ENCODE results near the gene ANKRD7.

Gene ANKRD7

GRCh38 chr7:118184565-118184940 lies 40.0 kb upstream of the ANKRD7 start:
- Histone ChIP-seq H2AFZ (ENCODE audit: low read depth, low read length) (peak overlapping the region; percentile 88), H3K36me3 (ENCODE audit: insufficient read depth, low read length) (peaks cover 44% of the 10 kb centered on the region), H4K20me1 (ENCODE audit: insufficient read depth, low read length) (peaks cover 25% of the 10 kb centered on the region; the same call in 1 of the 2 replicates), H3K27ac (ENCODE audit: low read length) (peak overlapping the region; percentile 98), H3K4me1 (ENCODE audit: insufficient read depth, low read length) (peaks cover 44% of the 10 kb centered on the region), H3K4me2 (ENCODE audit: insufficient read depth, low read length) (peak overlapping the region; percentile 76), H3K9me3 (ENCODE audit: insufficient read depth, low read length, severe bottlenecking) (no peaks in the 10 kb centered on the region), H3K9ac (ENCODE audit: low read depth, low read length) (peak overlapping the region; percentile 87), H3K4me3 (ENCODE audit: low read depth in 1 of 2, low read length in 2 of 2) (peak overlapping the region; percentile 52 to 73), H3K27me3 (ENCODE audit: insufficient read depth, low read length, poor library complexity) (no peaks in the 10 kb centered on the region), H3K79me2 (ENCODE audit: insufficient read depth, low read length) (peaks cover 71% of the 10 kb centered on the region)
- ATAC-seq (ENCODE audit: insufficient read depth, low read depth) (no peak), DNase-seq (no peak)
- TF ChIP-seq CTCF (IDR thresholded peaks at IDR 0.05; ENCODE audit: borderline replicate concordance, extremely low read depth, low read length, poor library complexity, severe bottlenecking) (no peak), EZH2 (IDR thresholded peaks at IDR 0.05; ENCODE audit: borderline replicate concordance, low read depth, low read length, severe bottlenecking) (no peak)

GRCh38 chr7:118185163-118185860 lies 39.2 kb upstream of the ANKRD7 start:
- DNase-seq = no peak
- TF ChIP-seq CTCF (IDR thresholded peaks at IDR 0.05; ENCODE audit: borderline replicate concordance, extremely low read depth, low read length, poor library complexity, severe bottlenecking) (no peak), EZH2 (IDR thresholded peaks at IDR 0.05; ENCODE audit: borderline replicate concordance, low read depth, low read length, severe bottlenecking) (no peak)
- H3K27ac ChIP-seq (ENCODE audit: low read length) = peak overlapping the region; percentile 98

GRCh38 chr7:118186501-118186900 lies 38.0 kb upstream of the ANKRD7 start:
- Histone ChIP-seq H3K4me2 (ENCODE audit: insufficient read depth, low read length) (peak overlapping the region; percentile 76), H3K4me3 (ENCODE audit: low read depth in 1 of 2, low read length in 2 of 2) (peak overlapping the region; percentile 52 to 73; a peak in 2 of 4 replicates), H3K9ac (ENCODE audit: low read depth, low read length) (peak overlapping the region; percentile 87; the same call in 1 of the 2 replicates), H3K27me3 (ENCODE audit: insufficient read depth, low read length, poor library complexity) (no peaks in the 10 kb centered on the region), H3K9me3 (ENCODE audit: insufficient read depth, low read length, severe bottlenecking) (no peaks in the 10 kb centered on the region), H3K36me3 (ENCODE audit: insufficient read depth, low read length) (peaks cover 62% of the 10 kb centered on the region), H4K20me1 (ENCODE audit: insufficient read depth, low read length) (peaks cover 25% of the 10 kb centered on the region; the same call in 1 of the 2 replicates), H3K4me1 (ENCODE audit: insufficient read depth, low read length) (peaks cover 44% of the 10 kb centered on the region), H3K79me2 (ENCODE audit: insufficient read depth, low read length) (peaks cover 77% of the 10 kb centered on the region), H2AFZ (ENCODE audit: low read depth, low read length) (no peak overlapping the region), H3K27ac (ENCODE audit: low read length) (no peak overlapping the region)
- ATAC-seq (ENCODE audit: insufficient read depth, low read depth) (no peak), DNase-seq (no peak)
- TF ChIP-seq CTCF (IDR thresholded peaks at IDR 0.05; ENCODE audit: borderline replicate concordance, extremely low read depth, low read length, poor library complexity, severe bottlenecking) (no peak), EZH2 (IDR thresholded peaks at IDR 0.05; ENCODE audit: borderline replicate concordance, low read depth, low read length, severe bottlenecking) (no peak)

More at GRCh38 chr7:118185163-118185860, 39.2 kb upstream of the ANKRD7 start:
- no peak for ATAC-seq (ENCODE audit: insufficient read depth, low read depth)
- Histone ChIP-seq H3K9ac (ENCODE audit: low read depth, low read length) (peak overlapping the region; percentile 87), H4K20me1 (ENCODE audit: insufficient read depth, low read length) (peaks cover 25% of the 10 kb centered on the region; the same call in 1 of the 2 replicates), H3K4me2 (ENCODE audit: insufficient read depth, low read length) (peak overlapping the region; percentile 76), H3K4me1 (ENCODE audit: insufficient read depth, low read length) (peaks cover 44% of the 10 kb centered on the region), H3K36me3 (ENCODE audit: insufficient read depth, low read length) (peaks cover 51% of the 10 kb centered on the region), H2AFZ (ENCODE audit: low read depth, low read length) (no peak overlapping the region), H3K27me3 (ENCODE audit: insufficient read depth, low read length, poor library complexity) (no peaks in the 10 kb centered on the region), H3K79me2 (ENCODE audit: insufficient read depth, low read length) (peaks cover 76% of the 10 kb centered on the region), H3K9me3 (ENCODE audit: insufficient read depth, low read length, severe bottlenecking) (no peaks in the 10 kb centered on the region), H3K4me3 (ENCODE audit: low read depth in 1 of 2, low read length in 2 of 2) (peak overlapping the region; percentile 52 to 73; a peak in 3 of 4 replicates)

All from DND-41 (cell line).